Hematopoietic multipotent progenitor cell treated with erythropoietin and hydrocortisone succinate and interleukin-3 and kit ligand, for 8 days (in vitro differentiated cells): ENCODE data around the gene HAVCR1.
"Not testable (repeated sequence)": the region's sequence is repeated elsewhere in the genome, so short reads cannot be mapped to it uniquely, and the experiment has no call there.

ENCODE experiments used
- DNase-seq: peaks from one replicate; pipeline ENCODE4 v3.0.0-alpha.2; 2015

HAVCR1 gene

DNA sequence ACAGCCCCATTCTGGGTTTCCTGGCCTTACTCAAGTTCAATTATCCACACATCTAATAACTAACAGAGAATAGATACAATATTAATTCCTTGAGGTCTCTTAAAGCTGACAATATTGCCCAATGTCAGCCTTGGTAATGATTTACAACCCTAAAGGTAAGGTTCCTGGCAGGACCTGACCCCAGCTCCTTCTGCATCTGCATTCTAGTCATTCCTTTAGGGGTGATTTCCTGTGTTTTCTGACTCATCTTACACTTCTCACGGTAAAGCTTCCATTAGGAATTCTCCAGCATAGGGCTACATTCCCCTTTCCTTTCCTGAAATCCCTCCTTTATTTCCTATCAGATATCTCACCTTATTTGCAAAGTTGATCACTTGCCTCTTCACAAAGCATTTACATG is 9.3 kb downstream of the HAVCR1 start:
- DNase-seq, result no peak

DNA sequence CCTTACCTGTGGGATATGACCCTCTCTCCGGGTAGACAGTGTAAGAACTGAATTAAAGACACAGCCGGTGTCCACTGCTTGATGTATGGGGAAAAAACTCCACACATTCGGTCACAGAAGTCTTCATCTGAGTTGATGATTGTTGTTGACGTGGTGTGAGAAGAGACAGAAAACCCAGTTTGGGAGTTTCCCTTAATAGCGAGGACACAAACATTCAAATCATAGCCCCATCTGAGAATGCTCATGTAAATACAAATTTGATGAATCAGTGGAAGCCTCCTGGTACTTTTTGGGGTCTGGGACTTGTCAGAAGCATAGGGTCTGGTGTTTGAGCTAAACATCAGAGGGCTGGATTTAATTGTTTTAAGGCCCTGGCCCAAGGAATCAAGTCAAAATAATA is 11.0 kb downstream of the HAVCR1 start:
- DNase-seq, result no peak

DNA sequence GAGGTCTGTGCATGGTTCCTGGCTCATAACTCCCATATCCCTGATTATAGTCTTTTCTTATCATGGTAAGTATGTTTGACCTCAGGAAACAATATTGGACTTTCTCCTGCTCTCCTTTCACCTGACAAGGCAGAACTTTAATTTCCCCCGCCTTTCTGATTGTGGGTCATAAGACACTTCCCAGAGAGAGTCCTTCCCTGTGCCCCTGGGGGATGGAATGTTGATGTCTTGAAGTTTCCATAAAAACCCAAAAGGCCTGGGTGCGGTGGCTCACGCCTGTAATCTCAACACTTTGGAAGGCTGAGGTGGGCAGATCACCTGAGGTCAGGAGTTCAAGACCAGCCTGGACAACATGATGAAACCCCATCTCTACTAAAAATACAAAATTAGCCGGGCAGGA is 11.9 kb downstream of the HAVCR1 start:
- not testable (repeated sequence) for DNase-seq

DNA sequence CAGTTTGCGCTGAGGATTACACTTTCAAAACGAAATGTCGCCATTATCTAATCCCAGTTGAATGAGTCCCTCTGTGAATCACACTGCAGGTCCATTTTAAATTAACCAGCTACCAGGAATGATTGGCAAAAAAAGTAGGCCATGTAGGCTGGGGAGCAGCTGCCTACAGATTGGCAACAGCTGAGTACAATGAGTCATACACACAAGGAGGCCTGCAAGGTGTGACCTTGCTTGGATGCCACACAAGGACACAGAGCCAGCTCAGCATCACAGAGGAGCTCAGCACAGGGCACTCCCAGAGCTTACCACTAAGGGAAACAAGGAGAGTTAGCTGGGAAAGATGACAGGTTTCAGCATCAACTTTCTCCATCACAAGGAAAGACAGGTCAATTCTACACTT is 12.9 kb downstream of the HAVCR1 start:
- no peak for DNase-seq

DNA sequence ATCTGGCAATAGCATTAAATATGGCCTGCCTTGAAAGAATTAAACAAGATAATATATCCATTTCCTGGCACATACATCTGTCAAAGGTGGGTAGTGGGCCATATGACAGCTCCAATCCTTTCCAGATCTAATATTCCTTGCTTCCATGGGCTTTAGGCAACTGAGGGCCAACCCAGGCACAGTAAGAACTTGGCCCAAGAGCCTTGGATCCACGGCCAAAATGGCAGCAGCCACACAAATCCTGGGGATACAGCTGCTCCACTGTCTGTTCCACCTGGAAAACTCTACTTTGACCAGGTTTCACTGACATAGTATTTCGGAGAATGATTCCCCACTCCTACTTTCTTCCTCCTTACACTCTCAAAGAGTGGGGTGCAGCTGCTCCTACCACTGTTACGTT is 13.3 kb downstream of the HAVCR1 start:
- DNase-seq, result no peak

DNA sequence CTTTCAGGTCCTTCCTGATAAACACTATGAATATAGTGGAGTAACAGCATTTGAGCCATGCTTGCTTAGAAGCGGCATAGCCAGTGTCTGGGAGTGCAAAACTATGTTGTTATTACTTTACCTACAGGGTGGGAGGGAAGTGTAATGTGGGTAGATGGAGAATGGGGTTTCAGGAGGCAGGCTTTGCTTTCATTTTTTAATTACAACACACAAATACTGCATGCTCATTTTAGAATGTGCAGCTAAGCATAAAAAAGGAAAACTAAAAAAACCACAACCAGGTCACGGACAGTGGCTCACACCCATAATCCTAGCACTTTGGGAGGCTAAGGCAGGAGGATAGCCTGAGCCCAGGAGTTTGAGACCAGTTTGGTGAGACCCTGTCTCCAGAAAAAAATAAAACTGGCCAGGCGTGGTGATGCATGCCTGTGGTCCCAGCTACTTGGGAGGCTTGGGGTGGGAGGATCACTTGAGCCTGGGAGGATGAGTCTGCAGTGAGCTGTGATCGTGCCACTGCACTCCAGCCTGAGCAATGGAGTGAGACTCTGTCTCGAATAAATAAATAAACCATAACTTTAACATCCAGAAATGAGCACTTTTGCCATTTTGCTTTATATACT is 20.2 kb downstream of the HAVCR1 start:
- no peak for DNase-seq

DNA sequence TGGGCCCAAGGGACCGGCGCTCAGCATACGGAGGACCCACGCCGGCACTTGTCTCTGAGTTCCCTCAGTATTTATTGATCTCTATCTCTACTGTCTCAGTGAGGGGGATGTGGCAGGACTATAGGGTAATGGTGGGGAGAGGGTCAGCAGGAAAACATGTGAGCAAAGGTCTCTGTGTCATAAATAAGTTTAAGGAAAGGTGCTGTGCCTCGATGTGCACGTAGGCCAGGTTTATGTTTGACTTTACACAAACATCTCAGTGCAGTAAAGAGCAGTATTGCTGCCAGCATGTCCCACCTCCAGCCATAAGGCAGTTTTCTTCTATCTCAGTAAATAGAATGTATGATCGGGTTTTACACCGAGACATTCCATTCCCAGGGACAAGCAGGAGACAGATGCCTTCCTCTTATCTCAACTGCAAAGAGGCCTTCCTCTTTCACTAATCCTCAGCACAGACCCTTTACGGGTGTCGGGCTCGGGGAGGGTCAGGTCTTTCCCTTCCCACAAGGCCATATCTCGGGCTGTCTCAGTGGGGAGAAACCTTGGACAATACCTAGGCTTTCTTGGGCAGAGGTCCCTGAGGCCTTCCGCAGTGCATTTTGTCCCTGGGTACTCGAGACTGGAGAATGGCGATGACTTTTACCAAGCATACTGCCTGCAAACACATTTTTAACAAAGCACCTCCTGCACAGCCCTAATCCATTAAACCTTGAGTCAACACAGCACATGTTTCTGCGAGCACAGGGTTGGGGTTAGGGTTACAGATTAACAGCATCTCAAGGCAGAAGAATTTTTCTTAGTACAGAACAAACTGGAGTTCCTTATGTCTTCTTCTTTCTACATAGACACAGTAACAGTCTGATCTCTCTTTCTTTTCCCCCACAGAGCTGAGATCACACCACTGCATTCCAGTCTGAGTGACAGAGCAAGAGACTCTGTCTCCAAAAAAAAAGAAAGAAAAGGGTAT is 24.5 kb downstream of the HAVCR1 start:
- DNase-seq, result not testable (repeated sequence)

DNA sequence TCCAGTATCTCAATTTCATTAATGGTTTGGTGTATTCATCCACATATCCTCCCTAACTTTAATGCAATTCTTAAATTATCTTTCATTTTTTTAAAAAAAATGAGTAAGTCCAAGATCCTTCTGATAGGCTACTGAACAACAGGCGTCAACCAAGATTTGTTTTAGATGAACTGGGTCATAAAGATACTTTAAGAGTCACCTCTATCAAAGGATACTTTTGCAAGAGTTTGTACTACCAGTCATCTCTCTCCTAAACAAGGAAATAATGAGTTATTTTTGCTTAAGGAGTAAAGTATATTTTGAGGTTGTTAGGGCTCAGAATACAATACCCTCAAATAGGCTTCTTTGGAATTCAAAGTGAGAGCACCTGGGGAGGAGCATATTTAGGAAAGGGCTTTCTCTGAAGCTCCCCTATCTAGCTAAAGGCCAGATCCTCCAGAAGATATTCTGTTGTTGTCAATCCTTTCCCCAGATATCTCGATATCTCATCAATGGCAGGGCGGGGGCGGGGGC is 25.8 kb downstream of the HAVCR1 start:
- DNase-seq, result no peak

DNA sequence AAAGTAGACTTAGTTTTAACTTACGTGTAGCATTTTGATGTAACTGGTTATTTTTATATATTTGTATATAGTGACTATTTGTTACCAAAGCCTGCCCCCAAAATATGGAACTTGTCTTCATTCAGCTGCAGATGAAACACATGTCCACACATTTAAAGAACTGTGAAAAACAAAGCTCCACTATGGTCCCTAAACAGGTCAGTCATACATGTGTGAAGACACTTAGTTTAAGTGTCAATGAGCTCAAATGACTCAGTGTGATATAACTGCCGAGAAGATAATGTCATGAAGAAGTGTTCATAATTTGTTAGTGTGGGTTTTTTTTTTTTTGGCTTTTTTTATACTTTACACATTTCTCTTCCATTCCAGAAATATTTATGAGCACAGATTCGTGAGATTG is 28.2 kb downstream of the HAVCR1 start:
- no peak for DNase-seq

DNA sequence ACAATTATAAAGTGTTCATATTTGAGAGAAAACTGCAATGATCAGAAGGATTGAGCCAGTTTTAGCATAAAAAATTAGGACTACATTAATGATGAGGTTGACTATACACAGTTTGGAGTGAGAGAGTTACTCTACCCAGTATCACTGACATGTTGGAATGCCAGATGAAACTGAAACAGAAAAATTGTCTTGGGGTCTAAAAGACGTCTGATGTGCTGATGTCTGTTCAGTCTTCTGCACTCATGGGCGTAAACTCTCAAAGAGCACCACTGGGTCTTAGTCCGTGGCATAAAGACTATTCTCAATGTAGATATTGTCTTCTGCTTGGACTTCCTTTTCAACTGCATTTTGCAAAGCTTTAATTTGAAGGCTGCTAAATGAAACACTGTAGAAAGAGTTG is 29.5 kb downstream of the HAVCR1 start:
- no peak for DNase-seq

DNA sequence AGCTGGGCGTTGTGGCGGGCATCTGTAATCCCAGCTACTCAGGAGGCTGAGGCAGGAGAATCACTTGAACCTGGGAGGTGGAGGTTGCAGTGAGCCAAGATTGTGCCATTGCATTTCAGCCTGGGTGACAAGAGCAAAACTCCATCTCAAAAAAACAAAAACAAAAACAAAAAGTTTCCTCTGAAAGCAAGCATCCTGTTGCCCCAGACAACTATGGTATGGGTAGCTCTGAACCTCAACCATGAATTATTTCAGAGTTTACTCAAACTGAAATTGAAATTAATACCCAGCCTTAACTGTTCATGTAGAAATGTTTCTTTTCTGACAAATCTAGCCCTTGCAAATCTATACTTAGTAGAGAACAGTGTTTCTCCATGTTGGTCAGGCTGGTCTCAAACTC is 31.3 kb downstream of the HAVCR1 start:
- not testable (repeated sequence) for DNase-seq

DNA sequence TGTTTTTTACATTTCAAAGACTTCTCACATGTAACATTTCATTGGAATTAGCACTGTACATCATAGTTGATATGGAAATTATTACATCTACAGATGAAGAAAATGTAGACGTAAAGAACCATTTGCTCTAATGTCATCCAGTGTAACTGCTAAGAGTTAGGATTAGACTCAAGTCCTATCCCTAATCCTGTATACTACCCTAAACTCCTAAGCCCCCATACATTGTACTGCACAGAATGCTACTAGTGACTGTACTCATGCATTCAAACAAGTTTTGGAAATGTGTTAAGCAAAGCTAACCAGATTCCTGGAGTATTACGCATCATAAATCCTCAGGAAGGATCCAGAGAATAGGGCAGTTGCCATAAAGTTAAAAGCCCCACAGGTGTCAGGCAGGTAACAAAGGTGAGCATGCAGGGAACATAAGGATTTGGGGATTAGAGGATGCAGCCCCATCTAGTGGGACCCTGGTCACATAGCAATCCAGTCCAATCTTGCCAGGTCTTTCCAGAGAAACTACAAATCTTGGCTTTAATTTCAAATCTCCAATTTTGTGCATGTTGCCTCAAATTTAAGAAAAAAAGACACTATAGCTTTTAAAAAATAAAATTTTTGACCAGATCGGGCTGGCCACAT is 32.0 kb downstream of the HAVCR1 start:
- DNase-seq, result no peak

DNA sequence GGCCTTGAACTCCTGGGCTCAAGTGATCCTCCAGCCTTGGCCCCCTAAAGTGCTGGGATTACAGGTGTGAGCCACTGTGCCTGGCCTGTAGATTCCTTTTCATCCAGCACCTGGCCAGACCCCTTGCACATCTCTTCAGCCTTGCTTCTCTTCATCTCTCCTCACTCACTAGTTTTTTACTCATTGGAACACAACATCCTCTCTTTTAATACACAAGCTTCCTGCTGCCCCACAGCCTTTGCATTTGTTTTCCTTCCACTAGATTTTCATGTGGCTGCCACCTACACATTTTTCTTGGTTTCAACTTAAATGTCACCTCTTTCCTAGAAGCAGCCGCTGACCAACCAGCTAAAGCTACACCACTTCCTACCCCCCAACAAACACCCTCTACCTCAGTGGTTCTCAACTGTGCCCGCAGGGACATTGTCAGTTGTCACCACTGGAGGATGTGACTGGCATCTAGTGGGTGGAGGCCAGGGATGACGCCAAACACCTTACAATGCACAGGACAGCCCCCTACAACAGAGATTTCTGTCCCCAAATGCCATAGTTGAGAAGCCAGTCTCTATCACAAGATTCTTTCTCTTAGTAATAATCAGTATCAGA is 33.7 kb downstream of the HAVCR1 start:
- DNase-seq, result no peak

DNA sequence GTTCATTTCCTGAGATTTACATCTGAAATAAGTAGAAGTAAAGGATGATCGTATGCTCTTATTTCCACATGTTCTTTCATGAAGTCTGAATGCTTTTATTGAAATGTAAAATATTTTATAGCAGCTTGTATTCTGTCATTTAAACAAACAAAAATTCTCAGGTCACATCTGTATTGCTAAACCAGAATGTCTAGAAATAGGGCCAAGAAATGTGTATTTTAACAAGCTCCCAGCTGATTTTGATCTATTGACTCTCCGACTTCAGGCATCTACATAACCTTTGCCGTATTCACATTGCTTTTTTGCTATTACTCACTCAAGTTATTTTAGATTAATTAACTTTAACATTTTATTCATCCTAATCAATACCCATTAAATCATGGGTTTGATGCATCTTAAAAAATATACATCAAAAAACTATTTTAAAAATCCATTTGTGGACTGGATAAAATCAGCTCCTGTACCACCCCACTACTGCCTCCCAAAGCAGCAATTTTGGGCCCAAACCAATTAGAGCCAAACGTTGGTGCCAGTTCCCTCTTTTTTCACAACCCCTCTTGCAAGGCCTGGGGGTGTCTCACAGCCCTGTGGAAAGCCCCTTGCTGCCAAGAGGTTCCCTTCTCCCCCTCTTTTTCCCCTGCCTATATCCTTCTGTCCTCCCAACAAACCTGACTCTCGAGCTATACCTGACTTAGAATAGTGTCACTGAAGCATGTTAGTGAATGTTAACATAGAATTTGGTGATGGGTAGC is 34.5 kb downstream of the HAVCR1 start:
- no peak for DNase-seq

DNA sequence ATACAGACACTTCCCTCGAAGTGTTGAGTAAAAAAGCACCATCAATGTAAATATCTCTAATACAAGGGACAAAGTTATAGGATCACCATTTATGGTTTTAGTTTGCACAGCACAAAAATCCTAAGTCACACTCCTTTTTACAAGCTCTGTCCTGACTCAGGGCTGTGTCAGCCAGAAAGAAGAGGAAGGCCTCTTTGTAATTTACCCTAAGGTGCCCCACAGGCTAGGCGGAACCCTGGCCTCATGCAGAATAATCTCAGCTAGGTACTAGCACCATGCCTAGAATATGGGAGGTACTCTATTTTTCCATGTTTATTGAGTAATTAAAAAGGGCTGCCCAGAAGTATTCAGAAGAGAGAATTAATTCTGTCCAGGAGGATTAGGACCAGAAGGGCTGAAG is 36.9 kb downstream of the HAVCR1 start:
- DNase-seq, result no peak

DNA sequence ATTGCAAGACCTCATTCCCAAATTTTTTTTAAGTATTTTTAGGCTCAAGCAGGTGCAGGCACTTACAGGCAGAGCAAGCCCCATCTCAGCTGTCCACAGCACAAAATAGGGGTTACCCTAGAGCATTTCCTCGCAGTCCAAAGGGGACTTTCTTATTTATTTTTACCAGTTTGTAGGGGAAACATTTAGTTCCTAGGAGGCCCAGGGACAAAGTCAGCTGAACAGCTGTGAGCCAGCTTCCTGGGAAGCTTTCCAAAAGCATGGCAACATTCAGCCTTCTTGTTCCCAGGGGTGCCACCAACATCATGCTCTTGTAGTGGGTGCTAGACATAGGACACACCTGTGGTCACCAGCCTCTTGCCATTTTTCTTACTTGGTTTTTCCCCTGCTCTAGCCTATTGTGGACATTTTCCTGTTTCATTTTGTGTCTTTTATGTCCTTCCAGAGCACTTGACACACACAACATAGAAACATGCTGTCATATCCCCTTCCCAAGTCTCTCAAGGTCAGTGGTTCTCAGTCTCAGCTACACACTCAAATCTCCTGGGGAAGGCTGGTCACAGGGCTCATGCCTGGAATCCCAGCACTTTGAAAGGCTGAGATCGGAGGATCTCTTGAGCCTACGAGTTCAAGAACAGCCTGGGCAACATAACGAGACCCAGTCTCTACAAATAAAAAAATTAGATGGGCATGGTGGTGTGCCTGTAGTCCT is 38.2 kb downstream of the HAVCR1 start:
- DNase-seq, result no peak

DNA sequence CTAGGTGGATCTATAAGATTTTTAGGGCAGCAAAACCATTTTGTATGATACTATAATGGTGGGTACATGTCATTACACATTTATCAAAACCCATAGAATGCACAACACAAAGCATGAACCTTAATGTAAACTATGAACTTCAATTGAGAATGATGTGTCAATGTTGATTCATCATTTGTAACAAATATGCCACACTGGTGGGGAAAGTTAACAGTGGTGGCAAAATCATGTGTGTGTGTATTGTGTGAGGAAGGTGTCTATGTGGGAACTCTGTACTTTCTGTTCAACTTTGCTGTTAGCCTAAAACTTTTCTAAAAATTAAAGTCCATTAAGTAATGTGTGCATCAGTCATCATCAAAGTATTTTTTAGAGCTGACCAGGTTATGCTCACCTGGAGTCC is 38.9 kb downstream of the HAVCR1 start:
- no peak for DNase-seq

DNA sequence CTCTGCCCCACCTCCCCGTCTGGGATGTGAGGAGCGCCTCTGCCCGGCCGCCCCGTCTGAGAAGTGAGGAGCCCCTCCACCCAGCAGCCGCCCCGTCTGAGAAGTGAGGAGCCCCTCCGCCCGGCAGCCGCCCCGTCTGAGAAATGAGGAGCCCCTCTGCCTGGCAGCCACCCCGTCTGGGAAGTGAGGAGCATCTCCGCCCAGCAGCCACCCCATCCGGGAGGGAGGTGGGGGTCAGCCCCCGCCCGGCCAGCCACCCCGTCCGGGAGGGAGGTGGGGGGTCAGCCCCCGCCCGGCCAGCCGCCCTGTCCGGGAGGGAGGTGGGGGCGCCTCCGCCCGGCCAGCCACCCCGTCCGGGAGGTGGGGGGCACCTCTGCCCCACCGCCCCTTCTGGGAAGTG is 44.8 kb downstream of the HAVCR1 start:
- DNase-seq, result not testable (repeated sequence)

DNA sequence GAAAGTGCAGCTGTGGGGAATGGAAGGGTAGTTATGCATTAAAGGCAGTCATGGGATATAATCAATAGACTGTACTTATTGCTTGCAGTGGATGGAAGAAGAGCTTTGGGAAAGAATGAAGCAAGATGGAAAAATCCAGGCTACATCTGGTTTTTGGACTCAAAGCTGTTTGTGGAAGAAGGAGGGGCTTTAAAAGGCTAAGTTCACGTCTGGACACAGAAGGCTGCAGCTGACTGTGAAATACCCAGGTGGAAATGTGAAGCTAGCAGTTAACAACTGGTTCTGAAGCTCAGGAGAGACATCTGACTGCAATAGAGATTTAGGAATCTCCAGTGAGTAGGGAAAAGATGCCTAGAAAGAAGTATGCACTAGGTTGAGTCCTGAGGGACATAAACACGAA is 52.7 kb downstream of the HAVCR1 start:
- DNase-seq, result no peak

DNA sequence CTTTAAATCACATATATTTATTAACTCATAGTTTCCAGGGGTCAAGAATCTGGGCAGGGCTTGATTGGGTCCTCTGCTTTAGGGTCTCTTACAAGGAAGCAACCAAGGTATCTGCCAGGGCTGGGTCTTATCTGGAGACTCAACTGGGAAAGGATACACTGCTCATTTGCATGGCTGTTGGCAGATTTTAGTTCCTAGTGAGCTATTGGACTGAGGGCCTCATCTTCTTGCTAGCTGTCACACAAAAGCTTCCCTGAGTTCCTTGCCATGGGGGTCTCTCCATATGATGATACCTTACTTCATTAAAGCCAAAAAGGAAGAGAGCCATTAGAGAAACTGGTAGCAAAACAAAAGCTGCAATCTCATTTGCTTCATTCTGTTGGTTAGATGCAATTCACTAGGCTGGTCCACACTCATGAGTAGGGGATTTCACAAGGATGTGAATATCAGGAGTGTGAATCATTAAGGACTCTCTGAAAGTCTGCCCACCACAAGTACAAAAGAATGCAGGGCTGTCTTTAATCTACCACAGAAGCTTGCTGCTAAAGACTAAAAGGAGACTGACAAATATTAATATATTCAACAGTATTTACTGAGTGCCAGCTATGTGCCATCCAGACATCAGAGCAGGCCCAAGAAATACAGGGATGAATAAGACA is 53.9 kb downstream of the HAVCR1 start:
- DNase-seq, result no peak

DNA sequence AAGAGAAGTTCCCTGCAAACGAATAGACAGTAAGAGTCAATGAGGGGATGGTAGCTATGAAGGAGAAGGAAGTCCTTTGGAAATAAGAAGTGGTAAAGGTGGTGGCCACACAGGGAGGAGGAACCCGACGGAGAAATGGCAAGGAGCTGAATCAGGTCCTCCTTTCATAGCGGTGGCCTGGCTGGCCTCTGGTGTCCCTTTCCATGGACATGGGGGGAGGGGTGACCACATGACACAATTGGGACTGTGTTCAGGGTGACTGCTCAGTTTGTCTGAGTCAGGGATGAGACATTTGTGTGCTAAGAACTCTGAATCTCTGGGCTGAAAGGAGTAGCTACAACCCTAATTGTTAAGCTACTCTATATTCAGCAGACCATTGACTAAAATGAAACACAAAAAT is 67.2 kb downstream of the HAVCR1 start:
- no peak for DNase-seq
